GM10248 (cell line): ENCODE measurements around the gene ANKRD30A.

Experiments used
- CTCF ChIA-PET: fragments of 300-600 bp; sonication (Branson Sonifier 250); formaldehyde crosslinking; extraction: SDS; loops from one replicate; lab custom pipeline; 2021; ENCODE audit warnings: antibody characterized with exemption; lab: Yijun Ruan, JAX
- POLR2A ChIA-PET: fragments of 350-650 bp; sonication (Branson Sonifier 250); formaldehyde crosslinking; extraction: SDS; loops from one replicate; lab custom pipeline; 2020; ENCODE audit warnings: antibody characterized with exemption; lab: Yijun Ruan, JAX
- DNase-seq: peaks from one replicate; pipeline ENCODE4 v3.0.0; 2012; ENCODE audit errors: extremely low spot score
- TF ChIP-seq, protein P1 (sequence below): IDR thresholded peaks from 2 replicates; pipeline ENCODE4 v1.5.1; 2012; ENCODE audit warnings: mild to moderate bottlenecking, low read depth; ENCODE audit errors: extremely low read depth, missing control alignments, control extremely low read depth

Gene ANKRD30A

DNA sequence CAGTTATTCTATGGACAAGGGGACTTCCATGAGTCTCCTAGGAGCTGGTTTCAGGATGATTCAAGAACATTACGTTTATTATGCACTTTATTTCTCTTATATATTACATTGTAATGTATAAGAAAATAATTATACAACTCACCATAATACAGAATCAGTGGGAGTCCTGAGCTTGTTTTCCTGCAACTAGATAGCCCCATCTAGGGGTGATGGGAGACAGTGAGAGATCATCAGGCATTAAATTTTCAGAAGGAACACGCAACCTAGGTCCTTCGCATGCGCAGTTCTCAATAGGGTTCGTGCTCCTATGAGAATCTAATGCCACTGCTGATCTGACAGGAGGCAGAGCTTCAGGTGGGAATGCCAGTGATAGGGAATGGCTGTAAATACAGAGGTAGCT, 137.9 kb downstream of the ANKRD30A start:
- ChIA-PET POLR2A (no interaction called here), CTCF (no interaction called here)
- no peak for DNase-seq
- TF ChIP-seq, protein P1, sequence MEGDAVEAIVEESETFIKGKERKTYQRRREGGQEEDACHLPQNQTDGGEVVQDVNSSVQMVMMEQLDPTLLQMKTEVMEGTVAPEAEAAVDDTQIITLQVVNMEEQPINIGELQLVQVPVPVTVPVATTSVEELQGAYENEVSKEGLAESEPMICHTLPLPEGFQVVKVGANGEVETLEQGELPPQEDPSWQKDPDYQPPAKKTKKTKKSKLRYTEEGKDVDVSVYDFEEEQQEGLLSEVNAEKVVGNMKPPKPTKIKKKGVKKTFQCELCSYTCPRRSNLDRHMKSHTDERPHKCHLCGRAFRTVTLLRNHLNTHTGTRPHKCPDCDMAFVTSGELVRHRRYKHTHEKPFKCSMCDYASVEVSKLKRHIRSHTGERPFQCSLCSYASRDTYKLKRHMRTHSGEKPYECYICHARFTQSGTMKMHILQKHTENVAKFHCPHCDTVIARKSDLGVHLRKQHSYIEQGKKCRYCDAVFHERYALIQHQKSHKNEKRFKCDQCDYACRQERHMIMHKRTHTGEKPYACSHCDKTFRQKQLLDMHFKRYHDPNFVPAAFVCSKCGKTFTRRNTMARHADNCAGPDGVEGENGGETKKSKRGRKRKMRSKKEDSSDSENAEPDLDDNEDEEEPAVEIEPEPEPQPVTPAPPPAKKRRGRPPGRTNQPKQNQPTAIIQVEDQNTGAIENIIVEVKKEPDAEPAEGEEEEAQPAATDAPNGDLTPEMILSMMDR, result no peak

DNA sequence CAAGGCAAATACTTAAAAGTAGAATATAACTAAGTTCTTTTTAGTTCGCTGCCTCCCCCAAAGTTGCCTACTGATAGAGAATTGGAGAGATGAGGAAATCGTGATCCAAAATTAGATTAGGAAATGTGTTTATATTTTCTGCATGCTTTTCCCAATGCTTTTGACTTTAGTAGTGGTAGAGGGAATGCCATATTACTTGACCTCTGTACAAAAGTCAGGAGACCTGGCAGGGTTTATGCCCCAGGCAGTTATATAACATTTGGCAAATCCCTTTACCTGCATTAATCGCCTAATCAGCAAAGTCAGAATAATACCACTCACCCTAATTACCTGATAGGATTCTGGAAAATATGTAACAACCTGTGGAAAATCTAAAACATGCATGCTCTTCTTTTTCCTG, 142.9 kb downstream of the ANKRD30A start:
- TF ChIP-seq, protein P1, result no peak
- ChIA-PET CTCF (no interaction called here), POLR2A (no interaction called here)
- no peak for DNase-seq

DNA sequence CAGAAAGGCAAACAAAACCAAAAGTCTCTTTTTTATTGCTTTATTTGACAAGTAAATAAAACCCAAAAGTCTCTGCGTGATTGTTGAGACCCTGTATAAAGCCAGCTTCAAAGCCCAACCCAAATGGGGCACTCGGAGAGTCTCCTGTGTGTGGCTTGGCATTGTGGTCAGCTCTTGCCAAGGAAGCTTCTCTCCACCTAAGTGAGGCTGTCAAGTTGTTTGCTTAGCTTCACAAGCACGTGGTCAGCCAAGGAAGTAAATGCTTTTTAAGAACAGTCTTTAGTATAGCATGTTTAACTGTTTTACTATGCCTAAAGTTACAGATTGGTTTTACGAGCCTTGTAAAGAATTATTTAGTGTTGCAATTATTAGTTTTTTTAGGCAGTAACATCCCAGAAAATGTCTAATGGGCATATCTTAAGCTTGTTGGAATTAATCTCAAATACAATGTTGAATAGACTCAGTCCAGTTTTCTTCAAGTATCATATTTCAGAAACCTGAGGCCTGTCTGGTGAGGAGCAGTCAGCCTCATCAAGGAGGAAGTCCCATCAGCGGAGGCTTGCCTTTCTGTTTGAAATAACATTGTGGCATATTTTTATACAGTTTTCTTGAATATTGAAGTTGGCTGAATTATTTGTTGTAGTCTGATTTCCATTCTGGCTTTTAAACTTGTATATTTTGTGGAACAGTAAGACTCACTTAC, 144.3 kb downstream of the ANKRD30A start:
- ChIA-PET CTCF (no interaction called here), POLR2A (no interaction called here)
- TF ChIP-seq, protein P1, result no peak
- DNase-seq, result no peak

DNA sequence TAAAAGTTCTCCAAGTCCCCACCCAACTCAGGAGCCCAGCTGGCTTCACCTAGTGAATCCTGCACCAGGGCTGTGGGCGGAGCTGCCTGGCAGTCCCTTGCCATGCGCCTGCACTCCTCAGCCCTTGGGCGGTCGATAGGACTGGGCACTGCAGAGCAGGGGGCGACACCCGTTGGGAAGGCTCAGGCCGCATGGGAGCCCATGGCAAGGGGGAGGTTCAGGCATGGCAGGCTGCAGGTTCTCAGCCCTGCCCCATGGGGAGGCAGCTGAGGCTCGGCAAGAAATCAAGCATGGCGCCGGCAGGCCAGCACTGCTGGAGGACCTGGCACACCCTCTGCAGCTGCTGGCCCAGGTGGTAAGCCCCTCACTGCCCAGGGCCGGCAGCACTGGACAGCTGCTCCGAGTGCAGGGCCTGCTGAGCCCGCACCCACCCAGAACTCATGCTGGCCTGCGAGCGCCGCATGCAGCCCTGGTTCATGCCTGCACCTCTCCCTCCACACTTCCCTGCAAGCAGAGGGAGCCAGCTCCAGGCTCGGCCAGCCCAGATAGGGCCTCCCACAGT, 149.9 kb downstream of the ANKRD30A start:
- CTCF ChIA-PET, result no interaction called here

DNA sequence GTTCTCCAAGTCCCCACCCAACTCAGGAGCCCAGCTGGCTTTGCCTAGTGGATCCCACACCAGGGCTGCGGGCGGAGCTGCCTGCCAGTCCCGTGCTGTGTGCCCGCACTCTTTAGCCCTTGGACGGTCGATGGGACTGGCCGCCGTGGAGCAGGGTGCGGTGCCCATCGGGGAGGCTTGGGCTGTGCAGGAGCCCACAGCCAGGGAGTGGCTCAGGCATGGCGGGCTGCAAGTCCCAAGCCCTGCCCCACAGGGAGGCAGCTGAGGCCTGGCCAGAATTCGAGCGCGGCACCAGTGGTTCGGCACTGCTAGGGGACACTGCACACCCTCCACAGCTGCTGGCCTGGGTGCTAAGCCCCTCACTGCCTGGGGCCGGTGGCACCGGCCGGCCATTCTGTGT, 159.7 kb downstream of the ANKRD30A start:
- CTCF ChIA-PET, result no interaction called here
- TF ChIP-seq, protein P1, result no peak
- DNase-seq, result no peak
- POLR2A ChIA-PET, result no interaction called here

More for the DNA sequence above, 149.9 kb downstream of the ANKRD30A start:
- no peak for DNase-seq
- POLR2A ChIA-PET, result no interaction called here
- TF ChIP-seq, protein P1, result no peak

DNA sequence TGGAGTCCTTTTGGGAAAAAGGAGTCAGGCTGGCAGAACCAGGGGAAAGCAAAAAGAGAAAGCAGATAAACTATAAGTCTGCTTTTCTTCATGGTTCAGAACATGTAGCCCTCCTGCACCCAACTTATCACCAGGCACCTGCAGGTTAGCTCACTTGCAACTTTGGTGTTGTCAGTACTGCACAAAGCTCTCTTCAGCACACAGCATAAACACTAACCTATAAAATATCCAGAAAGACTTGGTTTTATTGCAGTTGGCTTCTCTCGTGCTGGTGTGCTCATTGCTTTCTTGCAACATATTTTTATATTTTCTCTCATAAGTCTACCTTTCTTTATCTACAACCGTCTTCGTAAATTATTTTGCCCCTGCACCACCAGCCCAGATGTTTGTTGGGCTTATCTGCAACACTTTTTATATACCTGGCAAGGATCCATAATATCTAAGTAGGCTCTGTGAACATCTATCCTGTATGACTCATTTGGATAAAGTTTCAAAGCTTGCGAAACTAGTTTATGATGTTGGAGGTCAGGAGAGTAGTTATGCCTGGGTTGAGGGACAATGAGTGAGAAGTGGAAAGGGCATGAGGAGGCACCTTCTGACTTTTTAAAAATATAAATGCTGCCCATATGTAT, 164.6 kb downstream of the ANKRD30A start:
- CTCF ChIA-PET, result interaction anchor here (1.6 kb wide), 1 partner anchor 22 kb away, joined by 4 read pairs; no protein-coding TSS in a partner anchor

More for the DNA sequence above, 164.6 kb downstream of the ANKRD30A start:
- TF ChIP-seq, protein P1, result no peak
- DNase-seq, result no peak
- POLR2A ChIA-PET, result no interaction called here
